HEK293 (cell line): ENCODE data around the gene FDCSP.

Experiments used
- CTCF ChIA-PET: fragments of 350-600 bp; formaldehyde crosslinking; extraction: SDS; loops from one replicate; lab custom pipeline; 2021; ENCODE audit warnings: antibody characterized with exemption; lab: Yijun Ruan, JAX
- POLR2A ChIA-PET: fragments of 300-600 bp; formaldehyde crosslinking; extraction: SDS; loops from one replicate; lab custom pipeline; 2020; ENCODE audit warnings: antibody characterized with exemption, inconsistent platforms; lab: Yijun Ruan, JAX
- H3K27ac ChIP-seq: fragments of 200-500 bp; sonication (Bioruptor generic); 2 replicates; pipeline ENCODE4 v1.5.1; 2014; ENCODE audit warnings: low read depth, low read length, control low read depth, inconsistent platforms; ENCODE audit errors: extremely low read depth
- H3K36me3 ChIP-seq, 2 experiments: fragments of 200-500 bp in 1 of 2; sonication (Bioruptor generic) in 1 of 2; 1 replicate in 1 of 2; 2 replicates in 1 of 2; pipeline ENCODE4 v1.5.1; 2014 to 2017; ENCODE audit warnings: inconsistent platforms in 2 of 2, low read length in 2 of 2; ENCODE audit not compliant: control insufficient read depth in 2 of 2, insufficient read depth in 1 of 2
- H3K4me1 ChIP-seq: fragments of 200-500 bp; sonication (Bioruptor generic); 2 replicates; pipeline ENCODE4 v1.5.1; 2014; ENCODE audit warnings: mild to moderate bottlenecking, low read length, inconsistent platforms; ENCODE audit not compliant: control insufficient read depth, insufficient read depth
- H3K4me3 ChIP-seq: 2 replicates; pipeline ENCODE4 v1.5.1; 2011; ENCODE audit warnings: low read depth, mild to moderate bottlenecking, control low read depth, low read length, moderate library complexity
- H3K9me3 ChIP-seq: fragments of 200-500 bp; sonication (Bioruptor generic); 2 replicates; pipeline ENCODE4 v1.5.1; 2014; ENCODE audit warnings: low read depth, low read length, inconsistent platforms; ENCODE audit not compliant: control insufficient read depth, insufficient read depth
- EGR2 ChIP-seq: fragments of 450-650 bp; formaldehyde crosslinking; IDR thresholded peaks from 2 replicates; pipeline ENCODE4 v1.5.1; 2016; ENCODE audit warnings: low read depth, missing biosample characterization, missing genetic modification characterization
- GLIS1 ChIP-seq: fragments of 450-650 bp; formaldehyde crosslinking; IDR thresholded peaks from 2 replicates; pipeline ENCODE4 v1.5.1; 2016; ENCODE audit warnings: missing biosample characterization, missing genetic modification characterization
- HOXA7 ChIP-seq: sonication (generic); formaldehyde crosslinking; IDR thresholded peaks from 2 replicates; pipeline ENCODE4 v1.8.1; 2022; ENCODE audit warnings: missing genetic modification reagents, borderline replicate concordance
- KLF10 ChIP-seq: fragments of 450-650 bp; IDR thresholded peaks from 2 replicates; pipeline ENCODE4 v1.5.1; 2018; ENCODE audit warnings: missing biosample characterization, mild to moderate bottlenecking, missing genetic modification characterization
- ZBTB20 ChIP-seq: fragments of 450-650 bp; formaldehyde crosslinking; IDR thresholded peaks from 2 replicates; pipeline ENCODE4 v1.5.1; 2016; ENCODE audit warnings: missing biosample characterization, missing genetic modification characterization
- ZFP41 ChIP-seq: fragments of 450-650 bp; formaldehyde crosslinking; IDR thresholded peaks from 2 replicates; pipeline ENCODE4 v1.5.1; 2016; ENCODE audit warnings: missing biosample characterization, missing genetic modification characterization, borderline replicate concordance
- ZFP69B ChIP-seq: fragments of 450-650 bp; formaldehyde crosslinking; IDR thresholded peaks from 2 replicates; pipeline ENCODE4 v1.5.1; 2016; ENCODE audit warnings: missing biosample characterization, missing genetic modification characterization
- ZIC2 ChIP-seq: fragments of 450-650 bp; formaldehyde crosslinking; IDR thresholded peaks from 2 replicates; pipeline ENCODE4 v1.5.1; 2016; ENCODE audit warnings: missing biosample characterization, missing genetic modification characterization
- ZNF114 ChIP-seq: fragments of 450-650 bp; formaldehyde crosslinking; IDR thresholded peaks from 2 replicates; pipeline ENCODE4 v1.5.0; 2017; ENCODE audit warnings: missing biosample characterization, missing genetic modification characterization
- ZNF175 ChIP-seq: fragments of 450-650 bp; formaldehyde crosslinking; IDR thresholded peaks from 2 replicates; pipeline ENCODE4 v1.5.1; 2016; ENCODE audit warnings: missing biosample characterization, missing genetic modification characterization
- ZNF211 ChIP-seq: fragments of 450-650 bp; formaldehyde crosslinking; IDR thresholded peaks from 2 replicates; pipeline ENCODE4 v1.5.1; 2016; ENCODE audit warnings: low read depth, missing biosample characterization, missing genetic modification characterization
- ZNF214 ChIP-seq: fragments of 450-650 bp; formaldehyde crosslinking; IDR thresholded peaks from 2 replicates; pipeline ENCODE4 v1.5.1; 2017; ENCODE audit warnings: missing biosample characterization, mild to moderate bottlenecking, missing genetic modification characterization, borderline replicate concordance
- ZNF302 ChIP-seq: fragments of 450-650 bp; formaldehyde crosslinking; IDR thresholded peaks from 2 replicates; pipeline ENCODE4 v1.5.1; 2016; ENCODE audit warnings: missing biosample characterization, missing genetic modification characterization, low read depth
- ZNF510 ChIP-seq: fragments of 450-650 bp; formaldehyde crosslinking; IDR thresholded peaks from 2 replicates; pipeline ENCODE4 v1.5.1; 2018; ENCODE audit warnings: mild to moderate bottlenecking, missing genetic modification characterization, missing biosample characterization; ENCODE audit not compliant: insufficient replicate concordance
- ZNF555 ChIP-seq: fragments of 450-650 bp; formaldehyde crosslinking; conservative IDR thresholded peaks from 2 replicates; pipeline ENCODE4 v1.5.1; 2017; ENCODE audit warnings: missing biosample characterization, mild to moderate bottlenecking, missing genetic modification characterization, inconsistent platforms
- ZNF654 ChIP-seq: fragments of 450-650 bp; formaldehyde crosslinking; IDR thresholded peaks from 2 replicates; pipeline ENCODE4 v1.5.1; 2016; ENCODE audit warnings: low read depth, missing biosample characterization, missing genetic modification characterization
- TF ChIP-seq, protein P1 (sequence below): fragments of 450-650 bp; IDR thresholded peaks from 2 replicates; pipeline ENCODE4 v1.5.1; 2018; ENCODE audit warnings: missing biosample characterization, mild to moderate bottlenecking, missing genetic modification characterization
- TF ChIP-seq, protein P2 (sequence below): fragments of 450-650 bp; formaldehyde crosslinking; IDR thresholded peaks from 2 replicates; pipeline ENCODE4 v1.5.1; 2016; ENCODE audit warnings: missing biosample characterization, missing genetic modification characterization
- TF ChIP-seq, protein P3 (sequence below): fragments of 450-650 bp; formaldehyde crosslinking; IDR thresholded peaks from 2 replicates; pipeline ENCODE4; 2016; ENCODE audit warnings: missing biosample characterization, missing genetic modification characterization
- TF ChIP-seq, protein P4 (sequence below): fragments of 450-650 bp; formaldehyde crosslinking; IDR thresholded peaks from 2 replicates; pipeline ENCODE4 v1.5.1; 2016; ENCODE audit warnings: missing biosample characterization, missing genetic modification characterization
- TF ChIP-seq, protein P5 (sequence below): sonication (generic); formaldehyde crosslinking; IDR thresholded peaks from 2 replicates; pipeline ENCODE4 v1.8.1; 2022; ENCODE audit warnings: mild to moderate bottlenecking, moderate library complexity, missing genetic modification reagents
- TF ChIP-seq, protein P6 (sequence below): fragments of 450-650 bp; formaldehyde crosslinking; IDR thresholded peaks from 2 replicates; pipeline ENCODE4 v1.5.1; 2017; ENCODE audit warnings: missing biosample characterization, missing genetic modification characterization
- TF ChIP-seq, protein P7 (sequence below): fragments of 450-650 bp; formaldehyde crosslinking; IDR thresholded peaks from 2 replicates; pipeline ENCODE4 v1.5.1; 2017; ENCODE audit warnings: missing biosample characterization, missing genetic modification characterization

The FDCSP gene

DNA sequence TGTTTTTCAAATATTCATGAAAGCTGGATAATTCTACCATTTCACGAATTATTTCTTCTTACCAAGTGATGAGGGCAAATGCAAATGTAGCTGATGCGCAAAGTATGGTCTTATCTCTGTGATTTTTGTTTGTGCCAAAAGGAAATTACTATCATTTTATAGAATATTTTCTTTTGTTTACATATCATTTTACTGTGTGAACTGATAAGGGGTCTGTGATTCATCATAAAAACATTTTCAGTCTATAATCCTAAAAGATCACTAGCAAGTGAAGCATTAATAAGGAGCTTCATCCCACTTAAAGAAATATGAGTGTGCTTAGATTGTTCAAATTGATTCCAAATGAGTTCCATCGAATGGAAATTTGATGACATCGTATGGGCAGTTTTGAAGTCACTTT is 17.2 kb downstream of the FDCSP start:
- no peak overlapping the region for H3K4me3 ChIP-seq
- no peaks in the 10 kb centered on the region for H3K36me3 ChIP-seq
- H3K4me1 ChIP-seq = no peaks in the 10 kb centered on the region
- no peaks in the 10 kb centered on the region for H3K9me3 ChIP-seq
- TF ChIP-seq ZFP69B = no peak
- no peak for TF ChIP-seq ZNF214 (tag by site-specific recombination)
- TF ChIP-seq HOXA7 (CRISPR knock-in tag) = no peak
- TF ChIP-seq, protein P1, sequence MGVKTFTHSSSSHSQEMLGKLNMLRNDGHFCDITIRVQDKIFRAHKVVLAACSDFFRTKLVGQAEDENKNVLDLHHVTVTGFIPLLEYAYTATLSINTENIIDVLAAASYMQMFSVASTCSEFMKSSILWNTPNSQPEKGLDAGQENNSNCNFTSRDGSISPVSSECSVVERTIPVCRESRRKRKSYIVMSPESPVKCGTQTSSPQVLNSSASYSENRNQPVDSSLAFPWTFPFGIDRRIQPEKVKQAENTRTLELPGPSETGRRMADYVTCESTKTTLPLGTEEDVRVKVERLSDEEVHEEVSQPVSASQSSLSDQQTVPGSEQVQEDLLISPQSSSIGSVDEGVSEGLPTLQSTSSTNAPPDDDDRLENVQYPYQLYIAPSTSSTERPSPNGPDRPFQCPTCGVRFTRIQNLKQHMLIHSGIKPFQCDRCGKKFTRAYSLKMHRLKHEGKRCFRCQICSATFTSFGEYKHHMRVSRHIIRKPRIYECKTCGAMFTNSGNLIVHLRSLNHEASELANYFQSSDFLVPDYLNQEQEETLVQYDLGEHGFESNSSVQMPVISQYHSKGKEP (tag by site-specific recombination) = no peak
- TF ChIP-seq, protein P2, sequence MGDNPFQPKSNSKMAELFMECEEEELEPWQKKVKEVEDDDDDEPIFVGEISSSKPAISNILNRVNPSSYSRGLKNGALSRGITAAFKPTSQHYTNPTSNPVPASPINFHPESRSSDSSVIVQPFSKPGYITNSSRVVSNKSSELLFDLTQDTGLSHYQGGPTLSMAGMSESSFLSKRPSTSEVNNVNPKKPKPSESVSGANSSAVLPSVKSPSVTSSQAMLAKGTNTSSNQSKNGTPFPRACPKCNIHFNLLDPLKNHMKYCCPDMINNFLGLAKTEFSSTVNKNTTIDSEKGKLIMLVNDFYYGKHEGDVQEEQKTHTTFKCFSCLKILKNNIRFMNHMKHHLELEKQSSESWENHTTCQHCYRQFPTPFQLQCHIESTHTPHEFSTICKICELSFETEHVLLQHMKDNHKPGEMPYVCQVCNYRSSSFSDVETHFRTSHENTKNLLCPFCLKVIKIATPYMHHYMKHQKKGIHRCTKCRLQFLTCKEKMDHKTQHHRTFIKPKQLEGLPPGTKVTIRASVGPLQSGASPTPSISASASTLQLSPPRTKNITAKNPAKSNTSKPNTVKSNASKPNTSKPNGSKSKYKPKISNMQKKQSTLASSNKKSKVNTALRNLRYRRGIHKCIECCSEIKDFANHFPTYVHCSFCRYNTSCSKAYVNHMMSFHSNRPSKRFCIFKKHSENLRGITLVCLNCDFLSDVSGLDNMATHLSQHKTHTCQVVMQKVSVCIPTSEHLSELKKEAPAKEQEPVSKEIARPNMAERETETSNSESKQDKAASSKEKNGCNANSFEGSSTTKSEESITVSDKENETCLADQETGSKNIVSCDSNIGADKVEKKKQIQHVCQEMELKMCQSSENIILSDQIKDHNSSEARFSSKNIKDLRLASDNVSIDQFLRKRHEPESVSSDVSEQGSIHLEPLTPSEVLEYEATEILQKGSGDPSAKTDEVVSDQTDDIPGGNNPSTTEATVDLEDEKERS (tag by site-specific recombination) = no peak
- TF ChIP-seq, protein P3, sequence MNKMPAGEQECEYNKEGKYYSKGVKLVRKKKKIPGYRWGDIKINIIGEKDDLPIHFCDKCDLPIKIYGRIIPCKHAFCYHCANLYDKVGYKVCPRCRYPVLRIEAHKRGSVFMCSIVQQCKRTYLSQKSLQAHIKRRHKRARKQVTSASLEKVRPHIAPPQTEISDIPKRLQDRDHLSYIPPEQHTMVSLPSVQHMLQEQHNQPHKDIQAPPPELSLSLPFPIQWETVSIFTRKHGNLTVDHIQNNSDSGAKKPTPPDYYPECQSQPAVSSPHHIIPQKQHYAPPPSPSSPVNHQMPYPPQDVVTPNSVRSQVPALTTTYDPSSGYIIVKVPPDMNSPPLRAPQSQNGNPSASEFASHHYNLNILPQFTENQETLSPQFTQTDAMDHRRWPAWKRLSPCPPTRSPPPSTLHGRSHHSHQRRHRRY (tag by site-specific recombination) = no peak
- TF ChIP-seq, protein P4, sequence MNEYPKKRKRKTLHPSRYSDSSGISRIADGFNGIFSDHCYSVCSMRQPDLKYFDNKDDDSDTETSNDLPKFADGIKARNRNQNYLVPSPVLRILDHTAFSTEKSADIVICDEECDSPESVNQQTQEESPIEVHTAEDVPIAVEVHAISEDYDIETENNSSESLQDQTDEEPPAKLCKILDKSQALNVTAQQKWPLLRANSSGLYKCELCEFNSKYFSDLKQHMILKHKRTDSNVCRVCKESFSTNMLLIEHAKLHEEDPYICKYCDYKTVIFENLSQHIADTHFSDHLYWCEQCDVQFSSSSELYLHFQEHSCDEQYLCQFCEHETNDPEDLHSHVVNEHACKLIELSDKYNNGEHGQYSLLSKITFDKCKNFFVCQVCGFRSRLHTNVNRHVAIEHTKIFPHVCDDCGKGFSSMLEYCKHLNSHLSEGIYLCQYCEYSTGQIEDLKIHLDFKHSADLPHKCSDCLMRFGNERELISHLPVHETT = no peak
- TF ChIP-seq KLF10 = no peak
- no peak for TF ChIP-seq ZNF302 (tag by site-specific recombination)
- TF ChIP-seq, protein P5, sequence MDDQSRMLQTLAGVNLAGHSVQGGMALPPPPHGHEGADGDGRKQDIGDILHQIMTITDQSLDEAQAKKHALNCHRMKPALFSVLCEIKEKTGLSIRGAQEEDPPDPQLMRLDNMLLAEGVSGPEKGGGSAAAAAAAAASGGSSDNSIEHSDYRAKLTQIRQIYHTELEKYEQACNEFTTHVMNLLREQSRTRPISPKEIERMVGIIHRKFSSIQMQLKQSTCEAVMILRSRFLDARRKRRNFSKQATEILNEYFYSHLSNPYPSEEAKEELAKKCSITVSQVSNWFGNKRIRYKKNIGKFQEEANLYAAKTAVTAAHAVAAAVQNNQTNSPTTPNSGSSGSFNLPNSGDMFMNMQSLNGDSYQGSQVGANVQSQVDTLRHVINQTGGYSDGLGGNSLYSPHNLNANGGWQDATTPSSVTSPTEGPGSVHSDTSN (CRISPR knock-in tag) = no peak
- TF ChIP-seq, protein P6, sequence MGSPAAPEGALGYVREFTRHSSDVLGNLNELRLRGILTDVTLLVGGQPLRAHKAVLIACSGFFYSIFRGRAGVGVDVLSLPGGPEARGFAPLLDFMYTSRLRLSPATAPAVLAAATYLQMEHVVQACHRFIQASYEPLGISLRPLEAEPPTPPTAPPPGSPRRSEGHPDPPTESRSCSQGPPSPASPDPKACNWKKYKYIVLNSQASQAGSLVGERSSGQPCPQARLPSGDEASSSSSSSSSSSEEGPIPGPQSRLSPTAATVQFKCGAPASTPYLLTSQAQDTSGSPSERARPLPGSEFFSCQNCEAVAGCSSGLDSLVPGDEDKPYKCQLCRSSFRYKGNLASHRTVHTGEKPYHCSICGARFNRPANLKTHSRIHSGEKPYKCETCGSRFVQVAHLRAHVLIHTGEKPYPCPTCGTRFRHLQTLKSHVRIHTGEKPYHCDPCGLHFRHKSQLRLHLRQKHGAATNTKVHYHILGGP (tag by site-specific recombination) = no peak
- TF ChIP-seq, protein P7, sequence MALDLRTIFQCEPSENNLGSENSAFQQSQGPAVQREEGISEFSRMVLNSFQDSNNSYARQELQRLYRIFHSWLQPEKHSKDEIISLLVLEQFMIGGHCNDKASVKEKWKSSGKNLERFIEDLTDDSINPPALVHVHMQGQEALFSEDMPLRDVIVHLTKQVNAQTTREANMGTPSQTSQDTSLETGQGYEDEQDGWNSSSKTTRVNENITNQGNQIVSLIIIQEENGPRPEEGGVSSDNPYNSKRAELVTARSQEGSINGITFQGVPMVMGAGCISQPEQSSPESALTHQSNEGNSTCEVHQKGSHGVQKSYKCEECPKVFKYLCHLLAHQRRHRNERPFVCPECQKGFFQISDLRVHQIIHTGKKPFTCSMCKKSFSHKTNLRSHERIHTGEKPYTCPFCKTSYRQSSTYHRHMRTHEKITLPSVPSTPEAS (tag by site-specific recombination) = no peak
- CTCF ChIA-PET = no interaction called here
- H3K27ac ChIP-seq = no peak overlapping the region
- POLR2A ChIA-PET = no interaction called here

DNA sequence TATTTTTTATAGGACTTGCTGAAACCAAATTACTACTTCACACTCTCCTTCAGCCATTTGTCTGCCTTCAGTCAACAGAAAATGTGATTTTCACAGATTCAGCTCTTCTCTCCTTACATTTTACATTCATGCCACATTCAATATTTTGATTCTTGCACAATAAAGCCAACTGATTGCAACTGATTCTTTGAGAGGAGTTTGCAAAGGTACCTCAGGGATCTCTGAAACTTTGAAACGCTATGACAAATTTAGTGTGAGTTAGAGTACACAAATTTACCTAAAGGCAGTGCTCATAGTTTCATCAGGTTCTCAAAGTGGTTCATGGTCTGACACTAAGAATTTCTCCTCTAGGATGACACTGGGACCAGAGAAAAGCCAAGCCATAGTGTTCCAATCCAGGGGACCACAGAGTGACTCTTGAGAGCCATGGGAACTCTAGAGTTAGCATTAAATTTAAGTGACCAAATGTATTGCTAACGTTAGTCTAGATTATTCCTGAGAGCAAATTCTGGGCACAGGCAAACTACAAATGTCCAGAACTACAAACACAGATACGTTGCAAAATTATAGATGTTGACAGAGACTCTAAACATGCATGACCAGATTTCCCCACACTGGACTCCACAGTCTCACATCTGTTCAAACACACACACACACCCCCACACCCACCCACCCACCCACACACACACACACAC is 25.5 kb downstream of the FDCSP start:
- CTCF ChIA-PET = no interaction called here
- Histone ChIP-seq H3K4me1 (no peaks in the 10 kb centered on the region), H3K9me3 (no peaks in the 10 kb centered on the region), H3K36me3 (no peaks in the 10 kb centered on the region), H3K27ac (no peak overlapping the region), H3K4me3 (no peak overlapping the region)
- POLR2A ChIA-PET = no interaction called here
- TF ChIP-seq EGR2 (tag by site-specific recombination) = no peak
- no peak for TF ChIP-seq ZNF114 (tag by site-specific recombination)
- no peak for TF ChIP-seq ZBTB20
- no peak for TF ChIP-seq ZNF555
- no peak for TF ChIP-seq GLIS1
- no peak for TF ChIP-seq ZNF175
- TF ChIP-seq ZFP41 = no peak
- no peak for TF ChIP-seq ZNF654 (tag by site-specific recombination)
- TF ChIP-seq ZIC2 (tag by site-specific recombination) = no peak
- no peak for TF ChIP-seq ZNF211 (tag by site-specific recombination)
- TF ChIP-seq ZNF510 (tag by site-specific recombination) = no peak
